DMS 273 (cell line): Measurements from ENCODE around the gene XAB2.
"Not testable (repeated sequence)": the region's sequence is repeated elsewhere in the genome, so short reads cannot be mapped to it uniquely, and the experiment has no call there.

Experiments used
- DNase-seq: peaks from one replicate; lab custom pipeline; 2025; ENCODE audit not compliant: unreplicated experiment; lab: John Stamatoyannopoulos, UW

Gene XAB2

DNA sequence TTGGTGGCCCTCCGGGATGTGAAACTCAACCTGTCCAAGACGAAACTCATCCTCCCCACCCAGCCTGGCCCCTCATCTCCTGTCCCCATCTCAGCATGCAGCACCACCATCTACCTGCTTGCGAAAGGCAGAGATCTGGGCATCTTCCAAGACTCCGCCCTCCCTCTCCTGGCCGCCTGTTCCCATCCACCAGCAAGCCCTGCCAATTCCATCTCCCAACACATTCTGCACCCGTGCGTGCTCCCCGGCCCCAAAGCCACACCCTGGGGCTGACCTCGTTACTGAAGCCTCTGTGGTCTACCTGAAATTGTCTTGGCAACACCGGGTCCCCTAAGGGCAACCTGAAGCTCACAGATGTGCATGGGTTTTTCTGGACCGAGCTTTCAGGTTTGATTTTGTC lies 46.9 kb downstream of the XAB2 start:
- no peak for DNase-seq

DNA sequence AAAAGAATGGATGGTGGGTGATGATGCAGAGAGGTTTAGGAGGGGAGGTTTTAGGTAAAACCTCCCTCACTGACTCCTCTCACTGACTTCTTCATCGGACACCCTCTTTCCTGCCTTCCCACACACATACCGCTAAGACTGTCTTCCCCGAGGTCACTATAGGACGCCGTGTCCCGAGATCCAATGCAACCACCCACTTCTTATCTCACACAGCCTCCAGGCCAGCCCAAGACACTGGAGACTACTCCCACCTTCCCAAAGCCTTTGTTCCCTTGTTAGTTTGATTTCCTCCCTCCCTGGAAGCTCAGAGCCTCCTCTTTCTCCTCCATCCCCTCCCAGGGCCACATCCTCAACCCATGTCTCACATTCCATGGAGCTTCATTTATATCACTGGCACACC lies 50.2 kb downstream of the XAB2 start:
- DNase-seq, result no peak

DNA sequence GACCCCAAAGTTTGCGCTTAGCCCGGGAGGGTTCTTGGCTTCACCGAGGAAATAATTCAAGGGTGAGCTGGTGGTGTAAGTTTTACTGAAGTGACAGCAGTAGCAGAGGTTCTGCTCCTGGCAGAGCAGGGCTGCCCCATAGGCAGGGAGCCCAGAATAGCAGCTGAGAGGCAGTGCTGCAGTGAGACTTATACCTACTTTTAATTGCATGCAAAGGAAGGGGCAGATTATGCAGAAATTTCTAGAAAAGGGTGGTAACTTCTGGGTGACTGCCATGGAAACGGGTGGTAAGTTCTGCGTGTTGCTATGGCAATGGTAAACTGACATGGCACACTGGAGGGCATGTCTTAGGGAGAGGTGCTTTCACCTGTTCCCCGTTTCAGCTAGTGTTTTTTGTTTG lies 51.2 kb downstream of the XAB2 start:
- DNase-seq, result no peak

DNA sequence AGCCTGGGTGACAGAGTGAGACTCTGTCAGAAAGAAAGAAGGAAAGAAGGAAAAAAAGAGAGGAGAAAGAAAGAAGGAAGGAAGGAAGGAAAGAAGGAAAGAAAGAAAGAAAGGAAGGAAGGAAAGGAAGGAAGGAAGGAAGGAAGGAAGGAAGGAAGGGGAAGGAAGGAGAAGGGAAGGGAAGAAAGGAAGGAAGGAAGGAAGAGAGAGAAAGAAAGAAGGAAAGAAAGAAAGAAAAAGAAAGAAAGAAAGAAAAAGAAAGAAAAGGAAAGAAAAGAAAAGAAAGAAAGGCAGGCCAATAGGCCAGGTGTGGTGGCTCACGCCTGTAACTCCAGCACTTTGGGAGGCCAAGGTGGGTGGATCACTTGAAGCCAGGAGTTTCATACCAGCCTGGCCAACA lies 51.9 kb downstream of the XAB2 start:
- DNase-seq, result not testable (repeated sequence)

DNA sequence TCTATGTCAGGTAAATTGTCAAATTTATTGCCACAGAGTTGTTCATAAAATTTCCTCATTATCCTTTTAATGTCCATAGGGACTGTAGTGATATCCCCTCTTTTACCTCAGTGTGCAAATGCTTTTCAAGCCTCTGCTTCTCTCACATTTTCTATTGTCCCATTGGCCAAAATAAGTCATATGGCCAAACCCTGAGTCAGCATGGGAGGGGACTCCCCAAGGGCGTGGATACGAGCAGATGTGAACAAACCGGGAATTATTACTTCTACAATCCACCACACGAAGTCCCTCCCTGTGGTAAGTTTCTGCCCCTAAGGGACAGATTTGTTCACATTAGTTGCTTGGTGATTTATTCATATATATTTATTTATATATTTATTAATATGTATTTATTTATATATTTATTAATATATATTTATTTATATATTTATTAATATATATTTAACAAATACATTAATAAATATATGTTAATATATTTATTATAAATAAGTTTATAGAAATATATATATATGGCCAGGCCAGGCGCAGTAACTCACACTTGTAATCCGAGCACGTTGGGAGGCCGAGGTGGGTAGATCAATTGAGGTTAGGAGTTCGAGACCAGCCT lies 53.8 kb downstream of the XAB2 start:
- peak; percentile 60 for DNase-seq

DNA sequence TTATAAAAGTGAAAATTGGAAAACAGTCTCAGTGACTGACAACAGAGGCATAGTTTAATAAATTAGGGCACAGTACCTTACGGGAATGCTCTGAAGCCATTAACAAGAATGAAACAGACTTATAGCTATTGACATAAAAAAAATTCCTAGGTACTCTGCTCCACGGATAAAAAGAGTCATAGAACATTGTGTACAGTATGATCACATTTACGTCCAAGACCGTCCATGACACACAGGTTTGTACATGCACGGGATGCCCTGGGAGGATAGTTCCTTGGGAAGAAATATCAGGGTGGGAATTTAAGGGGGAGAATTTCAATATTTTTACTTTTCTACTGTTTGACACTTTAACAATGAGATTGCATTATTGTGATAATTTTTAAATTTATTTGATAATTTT lies 58.6 kb downstream of the XAB2 start:
- no peak for DNase-seq
